H1 (cell line): ENCODE data around the gene UBE2O. TPM values are rescaled to one million over a fixed set of nuclear protein-coding genes. Genes with fewer than 3 reads are reported as not detected.

Source experiments
- polyA plus RNA-seq, 7 experiments: library from polyadenylated mRNA; depleted of rRNA in 3 of 7; stranded (reverse) in 5 of 7; unstranded in 2 of 7; fragments of >200 nt in 5 of 7; fragments of 200-250 nt in 2 of 7; gene quantifications; 1 replicate in 5 of 7; 2 replicates in 1 of 7; 4 replicates in 1 of 7; pipeline versions ENCODE4 v1.2.1 to v1.2.3, GENCODE V29; 2011 to 2013; ENCODE audit warnings: missing spikeins in 2 of 7, mixed read lengths in 2 of 7
- total RNA-seq: library from RNA; stranded (reverse); fragmentation: NEBNext Ultra II Directional; extraction: Animal tissue kit (Norgen Biotek cat#: 25700); gene quantifications from 2 replicates; pipeline ENCODE4 v1.2.1, GENCODE V29; 2021
- TF ChIP-seq, protein P1 (sequence below): fragments of 300-600 bp; sonication (generic); IDR thresholded peaks from 2 replicates; pipeline ENCODE4 v1.7.1; 2012; ENCODE audit warnings: low read length, moderate library complexity, mild to moderate bottlenecking, inconsistent platforms; ENCODE audit not compliant: insufficient replicate concordance

The UBE2O gene
- total and polyA plus RNA-seq, 2 of the 8 experiments (the other 6 are each of a cell fraction or from before 2014, with no cell fraction given), result 24.4 to 63.0 TPM

GRCh38 chr17:76379275-76379641 lies 73.7 kb downstream of the UBE2O start (continued):
- TF ChIP-seq, protein P1, sequence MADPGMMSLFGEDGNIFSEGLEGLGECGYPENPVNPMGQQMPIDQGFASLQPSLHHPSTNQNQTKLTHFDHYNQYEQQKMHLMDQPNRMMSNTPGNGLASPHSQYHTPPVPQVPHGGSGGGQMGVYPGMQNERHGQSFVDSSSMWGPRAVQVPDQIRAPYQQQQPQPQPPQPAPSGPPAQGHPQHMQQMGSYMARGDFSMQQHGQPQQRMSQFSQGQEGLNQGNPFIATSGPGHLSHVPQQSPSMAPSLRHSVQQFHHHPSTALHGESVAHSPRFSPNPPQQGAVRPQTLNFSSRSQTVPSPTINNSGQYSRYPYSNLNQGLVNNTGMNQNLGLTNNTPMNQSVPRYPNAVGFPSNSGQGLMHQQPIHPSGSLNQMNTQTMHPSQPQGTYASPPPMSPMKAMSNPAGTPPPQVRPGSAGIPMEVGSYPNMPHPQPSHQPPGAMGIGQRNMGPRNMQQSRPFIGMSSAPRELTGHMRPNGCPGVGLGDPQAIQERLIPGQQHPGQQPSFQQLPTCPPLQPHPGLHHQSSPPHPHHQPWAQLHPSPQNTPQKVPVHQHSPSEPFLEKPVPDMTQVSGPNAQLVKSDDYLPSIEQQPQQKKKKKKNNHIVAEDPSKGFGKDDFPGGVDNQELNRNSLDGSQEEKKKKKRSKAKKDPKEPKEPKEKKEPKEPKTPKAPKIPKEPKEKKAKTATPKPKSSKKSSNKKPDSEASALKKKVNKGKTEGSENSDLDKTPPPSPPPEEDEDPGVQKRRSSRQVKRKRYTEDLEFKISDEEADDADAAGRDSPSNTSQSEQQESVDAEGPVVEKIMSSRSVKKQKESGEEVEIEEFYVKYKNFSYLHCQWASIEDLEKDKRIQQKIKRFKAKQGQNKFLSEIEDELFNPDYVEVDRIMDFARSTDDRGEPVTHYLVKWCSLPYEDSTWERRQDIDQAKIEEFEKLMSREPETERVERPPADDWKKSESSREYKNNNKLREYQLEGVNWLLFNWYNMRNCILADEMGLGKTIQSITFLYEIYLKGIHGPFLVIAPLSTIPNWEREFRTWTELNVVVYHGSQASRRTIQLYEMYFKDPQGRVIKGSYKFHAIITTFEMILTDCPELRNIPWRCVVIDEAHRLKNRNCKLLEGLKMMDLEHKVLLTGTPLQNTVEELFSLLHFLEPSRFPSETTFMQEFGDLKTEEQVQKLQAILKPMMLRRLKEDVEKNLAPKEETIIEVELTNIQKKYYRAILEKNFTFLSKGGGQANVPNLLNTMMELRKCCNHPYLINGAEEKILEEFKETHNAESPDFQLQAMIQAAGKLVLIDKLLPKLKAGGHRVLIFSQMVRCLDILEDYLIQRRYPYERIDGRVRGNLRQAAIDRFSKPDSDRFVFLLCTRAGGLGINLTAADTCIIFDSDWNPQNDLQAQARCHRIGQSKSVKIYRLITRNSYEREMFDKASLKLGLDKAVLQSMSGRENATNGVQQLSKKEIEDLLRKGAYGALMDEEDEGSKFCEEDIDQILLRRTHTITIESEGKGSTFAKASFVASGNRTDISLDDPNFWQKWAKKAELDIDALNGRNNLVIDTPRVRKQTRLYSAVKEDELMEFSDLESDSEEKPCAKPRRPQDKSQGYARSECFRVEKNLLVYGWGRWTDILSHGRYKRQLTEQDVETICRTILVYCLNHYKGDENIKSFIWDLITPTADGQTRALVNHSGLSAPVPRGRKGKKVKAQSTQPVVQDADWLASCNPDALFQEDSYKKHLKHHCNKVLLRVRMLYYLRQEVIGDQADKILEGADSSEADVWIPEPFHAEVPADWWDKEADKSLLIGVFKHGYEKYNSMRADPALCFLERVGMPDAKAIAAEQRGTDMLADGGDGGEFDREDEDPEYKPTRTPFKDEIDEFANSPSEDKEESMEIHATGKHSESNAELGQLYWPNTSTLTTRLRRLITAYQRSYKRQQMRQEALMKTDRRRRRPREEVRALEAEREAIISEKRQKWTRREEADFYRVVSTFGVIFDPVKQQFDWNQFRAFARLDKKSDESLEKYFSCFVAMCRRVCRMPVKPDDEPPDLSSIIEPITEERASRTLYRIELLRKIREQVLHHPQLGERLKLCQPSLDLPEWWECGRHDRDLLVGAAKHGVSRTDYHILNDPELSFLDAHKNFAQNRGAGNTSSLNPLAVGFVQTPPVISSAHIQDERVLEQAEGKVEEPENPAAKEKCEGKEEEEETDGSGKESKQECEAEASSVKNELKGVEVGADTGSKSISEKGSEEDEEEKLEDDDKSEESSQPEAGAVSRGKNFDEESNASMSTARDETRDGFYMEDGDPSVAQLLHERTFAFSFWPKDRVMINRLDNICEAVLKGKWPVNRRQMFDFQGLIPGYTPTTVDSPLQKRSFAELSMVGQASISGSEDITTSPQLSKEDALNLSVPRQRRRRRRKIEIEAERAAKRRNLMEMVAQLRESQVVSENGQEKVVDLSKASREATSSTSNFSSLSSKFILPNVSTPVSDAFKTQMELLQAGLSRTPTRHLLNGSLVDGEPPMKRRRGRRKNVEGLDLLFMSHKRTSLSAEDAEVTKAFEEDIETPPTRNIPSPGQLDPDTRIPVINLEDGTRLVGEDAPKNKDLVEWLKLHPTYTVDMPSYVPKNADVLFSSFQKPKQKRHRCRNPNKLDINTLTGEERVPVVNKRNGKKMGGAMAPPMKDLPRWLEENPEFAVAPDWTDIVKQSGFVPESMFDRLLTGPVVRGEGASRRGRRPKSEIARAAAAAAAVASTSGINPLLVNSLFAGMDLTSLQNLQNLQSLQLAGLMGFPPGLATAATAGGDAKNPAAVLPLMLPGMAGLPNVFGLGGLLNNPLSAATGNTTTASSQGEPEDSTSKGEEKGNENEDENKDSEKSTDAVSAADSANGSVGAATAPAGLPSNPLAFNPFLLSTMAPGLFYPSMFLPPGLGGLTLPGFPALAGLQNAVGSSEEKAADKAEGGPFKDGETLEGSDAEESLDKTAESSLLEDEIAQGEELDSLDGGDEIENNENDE, result no peak
